KMS-11 (cell line): ENCODE data around the gene GJA9.

Experiments used
- H2AFZ ChIP-seq: fragments of 200-600 bp; sonication (generic); 2 replicates; pipeline ENCODE4 v1.6.1; 2016; ENCODE audit warnings: antibody characterized with exemption, mixed run types, low read depth
- H3K27ac ChIP-seq: fragments of 200-600 bp; sonication (generic); 2 replicates; pipeline ENCODE4 v1.6.1; 2016; ENCODE audit warnings: mild to moderate bottlenecking, mixed run types
- H3K27me3 ChIP-seq: fragments of 200-600 bp; sonication (generic); 2 replicates; pipeline ENCODE4 v1.6.1; 2017; ENCODE audit warnings: mild to moderate bottlenecking, low read depth, mixed run types, moderate library complexity; ENCODE audit not compliant: insufficient read depth
- H3K36me3 ChIP-seq: fragments of 200-600 bp; sonication (generic); 2 replicates; pipeline ENCODE4 v1.6.1; 2017; ENCODE audit warnings: mild to moderate bottlenecking, mixed run types; ENCODE audit not compliant: insufficient read depth
- H3K4me1 ChIP-seq: fragments of 200-600 bp; sonication (generic); 2 replicates; pipeline ENCODE4 v1.6.1; 2016; ENCODE audit warnings: mild to moderate bottlenecking, low read depth, mixed run types; ENCODE audit not compliant: poor library complexity, severe bottlenecking
- H3K4me2 ChIP-seq: fragments of 200-600 bp; sonication (generic); 2 replicates; pipeline ENCODE4 v1.7.0; 2016; ENCODE audit warnings: mild to moderate bottlenecking, mixed run types
- H3K4me3 ChIP-seq: fragments of 200-600 bp; sonication (generic); IDR thresholded peaks from 2 replicates; pipeline ENCODE4 v1.6.1; 2017; ENCODE audit warnings: low read depth, low read length, mixed read lengths; ENCODE audit not compliant: insufficient read depth
- H3K79me2 ChIP-seq: fragments of 200-600 bp; sonication (generic); 2 replicates; pipeline ENCODE4 v1.6.1; 2016; ENCODE audit warnings: low read depth, mixed run types; ENCODE audit not compliant: insufficient read depth
- H3K9ac ChIP-seq: fragments of 200-600 bp; sonication (generic); 2 replicates; pipeline ENCODE4 v1.6.1; 2016; ENCODE audit warnings: mild to moderate bottlenecking, mixed run types
- H4K20me1 ChIP-seq: fragments of 200-600 bp; sonication (generic); 2 replicates; pipeline ENCODE4 v1.6.1; 2016; ENCODE audit warnings: mild to moderate bottlenecking, mixed run types; ENCODE audit not compliant: insufficient read depth
- TF ChIP-seq, protein P1 (sequence below): fragments of 200-600 bp; sonication (generic); conservative IDR thresholded peaks from 2 replicates; pipeline ENCODE4 v1.6.1; 2017; ENCODE audit warnings: low read depth, mild to moderate bottlenecking, antibody characterized with exemption, low read length, moderate library complexity, mixed read lengths

GJA9 gene

DNA sequence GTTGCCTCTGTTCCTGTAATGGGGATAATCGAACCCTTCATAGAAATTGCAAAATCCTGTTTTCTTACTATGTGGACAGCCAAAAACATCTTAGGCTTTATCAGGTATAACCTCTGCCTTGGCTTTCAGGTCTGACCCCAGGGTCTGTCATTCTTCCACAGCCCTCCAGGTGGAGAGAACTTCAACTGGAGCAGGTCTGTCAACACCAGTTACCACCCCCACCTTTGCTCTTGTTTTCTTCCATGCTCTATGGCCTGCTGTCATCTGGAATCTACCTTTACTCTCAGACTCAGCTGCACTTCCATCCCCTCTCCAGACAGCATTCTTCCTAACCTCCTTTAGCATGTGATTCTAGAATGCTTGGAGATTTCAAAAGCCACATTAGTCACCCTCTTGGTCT is 10.4 kb upstream of the GJA9 start:
- H3K9ac ChIP-seq: no peak overlapping the region
- H3K36me3 ChIP-seq: no peaks in the 10 kb centered on the region
- H3K27me3 ChIP-seq: no peaks in the 10 kb centered on the region
- no peak overlapping the region for H2AFZ ChIP-seq
- H4K20me1 ChIP-seq: no peaks in the 10 kb centered on the region
- no peak overlapping the region for H3K4me2 ChIP-seq
- no peak overlapping the region for H3K4me3 ChIP-seq
- TF ChIP-seq, protein P1, sequence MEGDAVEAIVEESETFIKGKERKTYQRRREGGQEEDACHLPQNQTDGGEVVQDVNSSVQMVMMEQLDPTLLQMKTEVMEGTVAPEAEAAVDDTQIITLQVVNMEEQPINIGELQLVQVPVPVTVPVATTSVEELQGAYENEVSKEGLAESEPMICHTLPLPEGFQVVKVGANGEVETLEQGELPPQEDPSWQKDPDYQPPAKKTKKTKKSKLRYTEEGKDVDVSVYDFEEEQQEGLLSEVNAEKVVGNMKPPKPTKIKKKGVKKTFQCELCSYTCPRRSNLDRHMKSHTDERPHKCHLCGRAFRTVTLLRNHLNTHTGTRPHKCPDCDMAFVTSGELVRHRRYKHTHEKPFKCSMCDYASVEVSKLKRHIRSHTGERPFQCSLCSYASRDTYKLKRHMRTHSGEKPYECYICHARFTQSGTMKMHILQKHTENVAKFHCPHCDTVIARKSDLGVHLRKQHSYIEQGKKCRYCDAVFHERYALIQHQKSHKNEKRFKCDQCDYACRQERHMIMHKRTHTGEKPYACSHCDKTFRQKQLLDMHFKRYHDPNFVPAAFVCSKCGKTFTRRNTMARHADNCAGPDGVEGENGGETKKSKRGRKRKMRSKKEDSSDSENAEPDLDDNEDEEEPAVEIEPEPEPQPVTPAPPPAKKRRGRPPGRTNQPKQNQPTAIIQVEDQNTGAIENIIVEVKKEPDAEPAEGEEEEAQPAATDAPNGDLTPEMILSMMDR: no peak
- no peaks in the 10 kb centered on the region for H3K79me2 ChIP-seq
- H3K4me1 ChIP-seq: no peaks in the 10 kb centered on the region
- H3K27ac ChIP-seq: no peak overlapping the region

DNA sequence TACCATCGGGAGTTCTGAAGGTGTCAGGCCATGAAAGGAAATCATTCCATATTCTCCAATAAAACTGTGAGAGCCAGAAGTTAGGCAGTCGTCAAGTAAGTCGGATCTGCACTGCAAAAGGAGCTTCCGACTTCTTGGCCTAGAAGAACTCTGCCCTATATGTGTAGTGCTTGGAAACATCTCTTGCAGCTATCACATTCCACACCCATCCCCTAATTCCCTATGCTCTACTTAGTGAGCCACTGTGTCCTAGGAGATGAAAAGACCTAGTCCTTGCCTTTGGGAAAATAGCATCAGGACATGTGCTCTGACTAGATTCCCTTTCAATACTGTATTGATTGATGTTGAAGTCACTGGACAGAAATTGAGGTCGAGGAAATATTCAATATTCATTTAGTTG is 8.2 kb upstream of the GJA9 start:
- no peak overlapping the region for H2AFZ ChIP-seq
- no peaks in the 10 kb centered on the region for H3K79me2 ChIP-seq
- no peaks in the 10 kb centered on the region for H3K27me3 ChIP-seq
- no peak overlapping the region for H3K9ac ChIP-seq
- no peak overlapping the region for H3K27ac ChIP-seq
- H4K20me1 ChIP-seq: no peaks in the 10 kb centered on the region
- no peaks in the 10 kb centered on the region for H3K4me1 ChIP-seq
- H3K4me2 ChIP-seq: no peak overlapping the region
- no peaks in the 10 kb centered on the region for H3K36me3 ChIP-seq
- TF ChIP-seq, protein P1: no peak
- H3K4me3 ChIP-seq: no peak overlapping the region

DNA sequence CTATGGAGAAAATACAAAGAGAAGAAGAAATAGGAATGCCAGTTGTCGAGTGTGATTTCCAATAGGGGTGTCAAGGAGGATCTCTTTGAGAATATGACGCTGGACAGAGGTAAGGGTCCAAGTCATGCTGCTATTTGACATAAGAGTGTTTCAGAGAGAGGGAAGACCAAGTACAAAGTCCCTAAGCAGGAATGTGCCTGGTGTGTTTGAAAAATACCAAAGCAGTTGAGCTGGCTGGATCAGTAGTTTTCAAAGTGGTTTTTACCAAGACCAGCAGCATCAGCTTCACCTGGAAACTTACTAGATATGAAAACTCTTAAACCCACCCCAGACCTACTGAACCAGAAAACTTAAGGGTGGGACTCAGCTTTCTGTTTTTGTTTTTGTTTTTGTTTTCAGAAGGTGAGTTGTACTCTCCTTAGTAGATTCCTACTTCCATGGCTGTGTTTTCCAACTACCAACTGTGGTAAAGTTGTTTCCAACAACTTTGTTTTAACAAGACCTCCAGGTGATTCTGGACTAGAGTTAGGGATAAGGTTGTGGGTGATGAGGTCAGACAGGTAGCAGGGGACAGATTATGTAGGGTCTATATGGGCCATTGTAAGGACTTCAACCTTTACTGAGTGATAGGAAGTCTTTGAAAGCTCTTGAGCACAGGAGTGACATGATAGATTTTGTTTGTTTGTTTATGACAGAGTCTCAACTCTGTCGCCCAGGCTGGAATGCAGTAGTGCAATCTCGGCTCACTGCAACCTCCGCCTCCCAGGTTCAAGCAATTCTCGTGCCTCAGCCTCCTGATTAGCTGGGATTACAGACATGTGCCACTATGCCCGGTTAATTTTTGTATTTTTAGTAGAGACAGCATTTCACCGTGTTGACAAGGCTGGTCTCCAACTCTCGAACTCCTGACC is 7.3 kb upstream of the GJA9 start:
- Histone ChIP-seq H3K4me3 (no peak overlapping the region), H2AFZ (no peak overlapping the region), H3K27ac (no peak overlapping the region), H4K20me1 (no peaks in the 10 kb centered on the region), H3K79me2 (no peaks in the 10 kb centered on the region), H3K9ac (no peak overlapping the region), H3K27me3 (no peaks in the 10 kb centered on the region), H3K36me3 (no peaks in the 10 kb centered on the region), H3K4me2 (no peak overlapping the region), H3K4me1 (no peaks in the 10 kb centered on the region)
- TF ChIP-seq, protein P1: no peak

DNA sequence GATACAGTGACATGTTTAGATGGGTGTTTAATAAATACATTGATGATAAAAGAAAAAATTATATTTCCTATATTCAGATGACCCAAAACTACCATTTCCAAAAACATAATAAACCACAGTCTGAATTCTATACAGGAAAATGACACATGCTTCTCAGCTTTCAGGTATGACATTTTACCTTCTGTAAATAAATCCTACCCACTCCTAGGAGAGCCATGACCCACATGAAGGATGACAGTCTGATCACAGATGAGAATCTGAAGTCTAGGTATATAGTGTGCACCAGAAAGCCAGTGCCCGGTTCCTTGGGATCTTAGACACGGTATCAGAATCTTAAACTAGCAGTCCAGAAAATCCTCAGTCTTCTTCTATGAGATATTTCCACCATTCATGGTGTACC is 3.7 kb upstream of the GJA9 start:
- no peaks in the 10 kb centered on the region for H3K27me3 ChIP-seq
- H3K4me3 ChIP-seq: no peak overlapping the region
- no peaks in the 10 kb centered on the region for H3K36me3 ChIP-seq
- TF ChIP-seq, protein P1: no peak
- no peak overlapping the region for H3K4me2 ChIP-seq
- H3K9ac ChIP-seq: no peak overlapping the region
- H3K4me1 ChIP-seq: no peaks in the 10 kb centered on the region
- no peaks in the 10 kb centered on the region for H3K79me2 ChIP-seq
- H4K20me1 ChIP-seq: no peaks in the 10 kb centered on the region
- H3K27ac ChIP-seq: no peak overlapping the region
- H2AFZ ChIP-seq: no peak overlapping the region
